ENCODE measurements around the gene SORCS3. TPM values are rescaled to one million over a fixed set of nuclear protein-coding genes. Genes with fewer than 3 reads are reported as not detected.

Gene SORCS3
- total RNA-seq, 1 experiment from 2014 or later = 0.04 TPM

GRCh38 chr10:104773105-104773504, 132.0 kb downstream of the SORCS3 start:
- Mint-ChIP-seq H3K27ac (no peak overlapping the region; a peak in 1 of 7 replicates), H3K36me3 (ENCODE audit: insufficient read depth in 1 of 3, low read depth in 3 of 3) (no peaks in the 10 kb centered on the region)

More at GRCh38 chr10:104773105-104773504, 132.0 kb downstream of the SORCS3 start:
- no peak overlapping the region for H3K18ac ChIP-seq (ENCODE audit: insufficient read length, low read depth, low read length)
- H2BK12ac ChIP-seq (ENCODE audit: insufficient read length, low read depth, low read length) = no peak overlapping the region
- H3K56ac ChIP-seq (ENCODE audit: insufficient read length, low read depth, low read length) = no peak overlapping the region
- H4K20me1 ChIP-seq (ENCODE audit: control insufficient read depth, insufficient read depth, insufficient read length) = no peaks in the 10 kb centered on the region
- H3K79me1 ChIP-seq (ENCODE audit: insufficient read depth, low read depth, low read length, poor library complexity, severe bottlenecking) = no peaks in the 10 kb centered on the region
- H3K4ac ChIP-seq (ENCODE audit: low read depth, low read length) = no peak overlapping the region
- no peaks in the 10 kb centered on the region for H3K4me1 ChIP-seq (ENCODE audit: insufficient read depth, low read length)
- DNase-seq = no peak
- H2BK5ac ChIP-seq (ENCODE audit: insufficient read length, low read length) = no peak overlapping the region
- no peaks in the 10 kb centered on the region for H3K23me2 ChIP-seq (ENCODE audit: insufficient read length, low read depth, low read length, poor library complexity, severe bottlenecking)
- H3K9me3 Mint-ChIP-seq = no peaks in the 10 kb centered on the region
- TF ChIP-seq CTCF (conservative IDR thresholded peaks at IDR 0.05) = no peak
- no peaks in the 10 kb centered on the region for H3K9me3 ChIP-seq (ENCODE audit: control insufficient read depth, low read depth, low read length)
- H3K27me3 Mint-ChIP-seq (ENCODE audit: low read depth) = peaks cover 36% of the 10 kb centered on the region
- no peaks in the 10 kb centered on the region for H3K79me2 ChIP-seq (ENCODE audit: insufficient read depth, low read length)
- no peak overlapping the region for H2BK15ac ChIP-seq (ENCODE audit: low read depth, low read length)
- H4K8ac ChIP-seq (replicated peaks; ENCODE audit: insufficient read length, low read depth, low read length) = no peak overlapping the region
- no peak overlapping the region for H3K9ac ChIP-seq (ENCODE audit: extremely low read depth, insufficient read length, low read length)
- H3T11ph ChIP-seq (ENCODE audit: low read length) = no peak overlapping the region
- H2BK120ac ChIP-seq (ENCODE audit: low read depth, low read length, poor library complexity, severe bottlenecking) = no peak overlapping the region
- H4K91ac ChIP-seq (ENCODE audit: insufficient read length, low read depth, low read length) = no peak overlapping the region
- no peak overlapping the region for H3K4me3 Mint-ChIP-seq
- H3K27me3 ChIP-seq (ENCODE audit: insufficient read depth, low read length) = no peaks in the 10 kb centered on the region
- no peak overlapping the region for H2AK5ac ChIP-seq (ENCODE audit: insufficient read length, low read length)
- no peak overlapping the region for H2AFZ ChIP-seq (ENCODE audit: low read length)
- no peak overlapping the region for H3K27ac ChIP-seq (ENCODE audit: insufficient read length, low read depth, low read length)
- no peak overlapping the region for H2BK20ac ChIP-seq (ENCODE audit: low read depth, low read length, poor library complexity, severe bottlenecking)
- WGBS (ENCODE audit: extremely low coverage, insufficient read length, low lambda C conversion rate) = no CpG with 5 or more reads among the region's 3 CpGs
- H3K23ac ChIP-seq (ENCODE audit: insufficient read length, low read depth, low read length) = no peak overlapping the region
- peaks cover 6 to 16% of the 10 kb centered on the region in 2 experiments; a peak in 3 of 4 replicates for H3K4me1 Mint-ChIP-seq
- peak overlapping the region; percentile 56; the same call in 1 of the 2 replicates for H3K14ac ChIP-seq (ENCODE audit: insufficient read depth, low read length)
- H4K5ac ChIP-seq (ENCODE audit: insufficient read length, low read depth, low read length) = peak overlapping the region; percentile 70
- no peak overlapping the region for H3K4me2 ChIP-seq (ENCODE audit: insufficient read depth, insufficient read length, low read length)

Data from H9 (cell line).